Cardiac septum (tissue), 1 donor: ENCODE data around the gene IDI2. TPM values are rescaled to one million over a fixed set of nuclear protein-coding genes. Genes with fewer than 3 reads are reported as not detected.
"Not testable (repeated sequence)": the region's sequence is repeated elsewhere in the genome, so short reads cannot be mapped to it uniquely, and the experiment has no call there.

Experiments
- DNase-seq: peaks from one replicate; pipeline ENCODE4 v3.0.0-alpha.2; 2020; ENCODE audit warnings: low spot score
- intact Hi-C: fragments of 100-400 bp; cut with DNase I; formaldehyde crosslinking; loops from one replicate; pipeline ENCODE4 v1.14.0; 2022
- total RNA-seq: library from RNA; stranded (reverse); fragmentation: NEBNext Ultra II Directional; extraction: Animal tissue kit (Norgen Biotek cat#: 25700); gene quantifications from one replicate; pipeline ENCODE4 v1.2.1, GENCODE V29; 2021
- donor health status: DM: no; HTN: no; CAD: no.

The IDI2 gene
- total RNA-seq, 1 donor from 2014 or later = 0.51 TPM

DNA sequence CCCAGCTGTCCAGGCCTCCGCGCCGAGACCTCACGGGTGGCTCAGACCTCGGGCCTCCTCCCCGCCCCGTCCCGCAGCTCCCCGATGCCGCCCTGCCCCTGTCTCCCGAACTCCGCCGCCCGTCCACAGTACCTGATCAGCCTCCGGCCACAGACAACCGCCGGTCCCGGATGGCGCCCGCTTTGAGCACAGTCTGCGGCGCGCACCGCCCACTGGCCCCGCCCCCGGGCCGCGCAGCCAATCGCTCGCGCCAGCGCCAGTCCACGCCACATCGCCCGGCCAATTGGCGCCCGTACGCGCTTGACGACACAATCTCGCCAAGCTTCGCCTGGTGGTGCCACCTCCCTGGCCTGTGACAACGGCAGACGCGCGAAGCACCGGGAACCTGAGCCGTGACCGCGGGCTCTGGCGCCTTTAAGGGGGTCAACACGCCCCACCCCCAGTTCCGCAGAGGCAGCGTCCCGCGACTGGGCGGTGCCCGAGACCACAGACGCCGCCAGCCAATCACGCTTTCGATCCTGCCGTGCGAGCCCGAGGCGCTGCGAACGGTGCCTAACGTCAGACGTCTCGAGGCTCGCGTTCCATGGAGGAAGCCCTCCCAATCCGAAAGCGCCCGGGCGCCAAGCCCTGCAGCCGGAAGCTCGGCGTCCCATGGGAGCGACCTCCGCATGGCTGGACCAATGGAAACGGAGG lies 23.2 kb upstream of the IDI2 start, which contains the start of gene IDI1:
Gene IDI1 (minus strand): TSS at position 388 of the 693 bp plus-strand sequence. CDS start 116 bp downstream, at position 272.
- DNase-seq = peak; percentile 98
- intact Hi-C loops = loop anchor here (2.0 kb wide), 1 partner anchor 60 kb away; the partner anchor contains the start of gene GTPBP4

DNA sequence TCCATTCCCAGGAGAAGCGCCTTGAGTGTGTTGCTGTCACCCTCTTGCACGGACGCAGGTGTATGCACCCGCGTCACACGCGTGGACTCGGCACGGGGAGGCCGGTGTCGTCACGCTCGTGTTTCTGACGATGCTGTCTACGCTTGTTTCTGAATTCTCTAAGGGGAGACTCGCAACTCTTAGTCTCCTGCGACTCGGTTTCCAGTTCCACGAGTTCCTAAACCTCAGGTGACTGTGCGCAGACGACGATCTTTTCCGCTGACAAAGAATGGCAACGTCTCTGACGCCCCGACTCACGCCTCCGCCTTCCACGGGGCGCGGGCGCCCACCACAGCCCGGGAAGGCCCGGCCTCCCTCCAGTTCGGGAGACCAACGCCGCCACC lies 22.7 kb upstream of the IDI2 start:
- intact Hi-C loops = loop anchor here (2.0 kb wide), 1 partner anchor 60 kb away; the partner anchor contains the start of gene GTPBP4
- DNase-seq = no peak

DNA sequence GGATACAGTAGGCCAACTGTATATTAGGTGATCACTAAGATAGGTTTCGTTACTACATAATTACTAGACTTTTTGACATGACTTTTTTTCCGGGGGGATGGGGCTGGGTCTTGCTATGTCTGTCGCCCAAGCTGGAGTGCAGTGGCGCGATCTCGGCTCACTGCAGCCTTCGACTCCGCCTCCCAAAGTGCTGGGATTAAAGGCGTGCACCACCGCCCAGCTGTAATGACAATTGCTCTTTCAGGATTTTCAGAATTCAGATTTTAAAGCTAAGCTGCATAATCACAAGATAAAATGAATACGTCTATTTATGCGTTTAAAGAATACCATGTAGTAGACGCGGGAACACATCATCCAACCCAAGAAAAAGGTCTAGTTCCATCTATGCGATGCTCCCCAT lies 22.3 kb upstream of the IDI2 start:
- intact Hi-C loops = loop anchor here (2.0 kb wide), 1 partner anchor 59 kb away; the partner anchor contains the start of gene GTPBP4
- DNase-seq = no peak

DNA sequence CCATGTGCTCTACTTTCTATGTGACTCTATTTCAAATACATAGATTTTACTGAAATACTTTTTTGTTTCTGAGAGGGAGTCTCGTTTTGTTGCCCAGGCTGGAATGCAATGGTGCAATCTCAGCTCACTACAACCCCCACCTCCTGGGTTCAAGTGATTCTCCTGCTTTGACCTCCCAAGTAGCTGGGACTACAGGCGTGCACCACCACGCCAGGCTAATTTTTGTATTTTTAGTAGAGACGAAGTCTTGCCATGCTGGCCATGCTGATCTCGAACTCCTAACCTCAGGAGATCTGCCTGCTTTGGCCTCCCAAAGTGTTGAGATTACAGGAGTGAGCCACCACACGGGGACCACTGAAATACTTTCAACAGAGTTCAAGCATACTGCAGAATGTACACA lies 19.8 kb upstream of the IDI2 start:
- DNase-seq = no peak
- intact Hi-C loops = no loop called here

DNA sequence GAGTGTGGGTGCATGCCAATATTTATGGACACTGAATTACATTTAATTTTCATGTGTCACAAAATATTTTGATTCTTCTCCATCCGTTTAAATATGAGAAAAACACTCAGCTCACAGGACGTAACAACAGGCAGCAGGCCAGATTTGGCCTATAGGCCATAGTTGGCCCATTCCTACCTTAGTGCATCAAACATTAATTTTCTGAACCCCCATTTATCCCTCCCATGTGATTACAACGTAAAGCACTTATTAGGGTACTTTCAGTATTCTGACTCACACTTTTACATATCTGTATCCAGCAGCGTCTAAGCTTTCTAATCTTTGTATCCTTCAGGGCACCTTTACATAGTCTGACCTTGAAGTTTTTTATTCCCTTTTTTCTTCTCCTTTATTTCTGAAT lies 19.3 kb upstream of the IDI2 start:
- DNase-seq = no peak
- intact Hi-C loops = no loop called here

DNA sequence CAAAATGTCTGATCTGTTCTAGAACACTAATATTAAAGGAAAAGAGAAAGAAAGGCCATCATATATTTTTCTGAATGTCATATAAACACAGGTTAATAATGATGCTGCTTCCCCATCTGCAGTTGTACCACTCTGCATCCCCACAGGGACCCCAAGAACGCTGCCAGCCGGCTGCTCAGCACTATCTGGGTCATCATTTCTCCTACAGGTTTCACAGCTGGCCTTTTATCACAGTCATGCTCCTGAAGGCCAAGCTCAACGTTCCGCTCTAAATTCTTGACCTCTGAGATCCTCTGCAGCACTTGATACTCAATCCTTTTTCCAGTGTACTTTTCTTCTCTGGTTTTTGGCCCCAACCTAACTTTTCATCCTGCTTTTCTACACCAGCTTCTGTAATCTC lies 18.5 kb upstream of the IDI2 start:
- intact Hi-C loops = no loop called here
- no peak for DNase-seq

DNA sequence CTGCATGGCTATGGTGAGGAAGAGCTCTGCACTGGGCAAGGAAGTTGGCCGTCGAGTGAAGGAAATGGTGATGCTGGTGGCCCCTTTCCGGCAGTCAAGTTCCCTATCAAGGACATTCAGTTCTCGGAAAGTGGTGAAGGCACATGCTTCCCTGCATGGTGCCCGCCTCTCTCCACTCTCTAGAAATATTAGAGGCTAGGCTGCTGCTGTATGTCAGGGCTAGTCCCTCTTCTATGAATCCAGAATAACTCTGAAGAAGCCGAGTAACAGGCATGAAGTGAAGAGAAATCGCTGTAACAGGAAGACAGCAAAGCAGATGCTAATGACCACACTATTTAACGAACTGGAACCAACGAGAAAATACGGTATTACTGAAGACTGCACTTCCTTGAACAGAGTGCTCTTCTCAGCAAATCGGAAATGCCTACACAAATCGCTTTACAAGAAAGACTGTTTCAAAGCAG lies 17.9 kb upstream of the IDI2 start:
- peak; percentile 81 for DNase-seq
- intact Hi-C loops = no loop called here

DNA sequence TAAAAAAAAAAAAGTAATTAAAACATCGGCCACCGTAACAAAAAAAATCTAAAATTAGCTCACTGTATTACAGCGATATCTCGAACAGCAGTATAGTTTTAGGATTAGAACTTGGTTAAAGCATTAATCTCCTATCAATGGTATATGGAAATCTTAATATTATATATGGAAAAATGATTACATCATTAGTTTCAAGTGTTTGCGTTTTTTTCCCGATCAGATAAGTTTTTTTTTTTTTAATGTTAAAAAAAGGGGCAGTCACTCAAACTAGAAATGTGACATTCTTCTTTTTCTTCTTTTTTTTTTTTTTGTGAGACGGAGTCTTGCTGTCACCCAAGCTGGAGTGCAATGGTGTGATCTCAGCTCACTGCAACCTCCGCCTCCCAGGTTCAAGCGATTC lies 15.9 kb upstream of the IDI2 start:
- intact Hi-C loops = no loop called here
- no peak for DNase-seq

DNA sequence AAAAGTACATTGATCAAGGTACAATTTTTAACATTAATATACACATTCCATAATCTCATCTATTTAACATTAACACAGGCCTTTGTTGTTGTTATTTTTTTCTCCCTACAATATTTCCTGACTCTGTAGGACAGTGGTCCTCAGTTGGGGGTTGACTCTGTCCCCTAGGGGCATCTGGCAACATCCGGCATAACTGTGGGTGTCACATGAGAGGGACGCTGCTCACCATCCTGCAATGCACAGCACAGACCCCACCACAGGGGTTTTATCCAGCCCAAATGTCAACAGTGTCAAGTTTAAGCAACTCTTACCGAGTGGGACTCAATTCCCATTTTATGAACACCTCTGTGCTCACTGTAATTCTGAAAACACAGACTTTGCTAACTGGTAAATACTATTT lies 14.5 kb upstream of the IDI2 start:
- intact Hi-C loops = no loop called here
- no peak for DNase-seq

DNA sequence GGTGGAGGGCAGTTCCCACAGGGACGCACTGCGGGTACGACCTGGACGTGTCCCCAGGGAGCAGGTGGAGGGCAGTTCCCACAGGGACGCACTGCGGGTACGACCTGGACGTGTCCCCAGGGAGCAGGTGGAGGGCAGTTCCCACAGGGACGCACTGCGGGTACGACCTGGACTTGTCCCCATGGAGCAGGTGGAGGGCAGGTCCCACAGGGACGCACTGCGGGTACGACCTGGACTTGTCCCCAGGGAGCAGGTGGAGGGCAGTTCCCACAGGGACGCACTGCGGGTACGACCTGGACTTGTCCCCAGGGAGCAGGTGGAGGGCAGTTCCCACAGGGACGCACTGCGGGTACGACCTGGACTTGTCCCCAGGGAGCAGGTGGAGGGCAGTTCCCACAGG lies 13.1 kb upstream of the IDI2 start:
- DNase-seq, intact Hi-C loops: not testable (repeated sequence)

DNA sequence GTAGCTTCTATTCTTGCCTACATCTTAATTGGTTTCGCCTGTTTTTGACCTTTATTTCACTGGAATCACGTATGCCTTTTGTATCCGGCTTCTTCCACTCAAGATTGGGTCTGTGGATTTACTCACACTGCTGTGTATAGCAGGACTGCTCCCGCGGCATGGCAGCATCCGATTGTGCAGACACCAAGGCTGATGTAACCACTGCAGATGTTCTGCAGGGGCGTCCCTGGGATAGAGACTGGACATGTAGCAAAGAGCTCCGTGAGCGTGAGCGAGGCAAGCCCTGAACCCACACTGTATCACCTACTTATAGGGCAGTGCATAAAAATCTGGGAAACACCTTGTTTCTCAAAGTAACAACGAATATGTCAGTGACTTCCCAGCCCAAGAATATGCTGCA lies 11.4 kb upstream of the IDI2 start:
- intact Hi-C loops = no loop called here
- no peak for DNase-seq

DNA sequence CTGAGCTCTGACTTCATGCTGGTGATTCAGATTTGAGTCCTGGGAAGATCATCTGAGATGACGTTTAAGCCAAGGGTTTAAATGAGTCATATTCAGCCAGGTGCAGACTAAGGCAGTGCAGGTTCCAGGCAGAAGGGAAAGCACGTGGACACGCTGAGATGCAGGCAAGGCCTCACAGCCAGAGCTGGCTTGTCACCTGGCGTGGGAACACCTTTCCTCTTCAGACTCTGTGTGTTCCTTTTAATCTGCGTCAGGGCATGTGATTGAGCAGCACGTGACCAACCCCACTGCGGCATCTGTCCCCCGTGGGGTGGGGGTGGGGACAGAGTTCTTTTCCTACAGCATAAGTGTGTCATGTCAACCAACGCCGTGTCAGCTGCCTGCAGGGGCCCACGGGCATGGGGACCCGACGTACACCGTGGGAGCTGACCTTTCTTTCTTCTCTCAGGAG lies 10.7 kb upstream of the IDI2 start:
- intact Hi-C loops = no loop called here
- DNase-seq = no peak

DNA sequence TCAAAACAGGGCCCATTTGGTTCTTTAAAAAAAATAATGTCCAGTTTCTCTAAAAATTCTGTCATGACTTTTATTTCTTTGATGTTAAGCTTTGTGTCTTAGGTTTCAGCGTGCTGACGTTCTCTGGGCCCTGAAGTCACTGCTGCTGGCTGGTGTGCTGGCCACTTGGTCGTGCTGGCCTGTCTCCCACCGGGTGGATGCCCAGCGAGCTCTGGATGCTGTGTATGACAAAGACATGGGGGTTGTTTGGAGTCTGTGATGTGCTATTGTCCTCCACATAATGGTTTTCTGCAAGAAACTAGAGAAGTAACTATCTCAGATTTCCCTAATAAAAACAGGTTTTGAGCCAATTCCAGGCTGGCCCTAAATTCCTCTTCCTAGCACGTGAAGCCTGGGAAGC lies 9.5 kb upstream of the IDI2 start:
- intact Hi-C loops = no loop called here
- DNase-seq = no peak

DNA sequence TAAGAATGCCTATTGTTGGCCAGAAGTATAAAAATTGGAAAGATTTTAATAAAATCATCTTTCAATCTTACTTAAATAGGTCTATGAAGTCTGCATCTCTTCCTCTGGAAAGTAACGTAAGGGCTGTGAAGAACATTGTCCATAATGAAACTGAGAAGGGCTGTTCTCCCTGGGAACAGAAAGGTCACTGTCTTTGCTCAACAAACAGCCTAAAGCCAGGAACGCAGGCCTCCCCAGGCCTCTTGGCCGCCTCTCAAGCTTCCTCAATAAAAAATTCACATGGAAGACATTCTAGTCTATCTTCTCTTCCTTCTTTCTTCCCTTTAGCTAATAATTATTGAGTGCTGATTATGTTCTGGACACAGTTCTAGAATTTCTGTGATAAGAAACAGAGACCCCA lies 9.1 kb upstream of the IDI2 start:
- intact Hi-C loops = no loop called here
- no peak for DNase-seq

DNA sequence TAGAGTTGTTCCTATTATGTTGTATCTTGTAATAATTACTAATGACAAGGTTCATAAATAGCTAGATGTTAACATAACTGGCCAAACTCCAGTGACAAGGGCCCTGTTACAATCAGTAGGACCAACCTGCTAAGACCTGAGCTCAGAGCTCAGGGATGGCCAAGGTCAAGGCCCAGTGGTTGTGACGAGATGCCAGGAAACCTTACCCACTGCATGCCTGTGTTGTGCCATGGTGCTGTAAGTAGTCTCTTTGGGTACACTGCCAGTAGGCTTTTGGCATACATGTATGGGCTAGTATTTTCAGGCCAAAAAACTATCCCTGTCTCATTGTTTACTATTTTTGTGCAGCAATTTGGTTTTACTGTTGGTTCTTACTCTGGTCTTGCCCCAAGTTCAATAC lies 7.9 kb upstream of the IDI2 start:
- peak; percentile 17 for DNase-seq
- intact Hi-C loops = no loop called here

DNA sequence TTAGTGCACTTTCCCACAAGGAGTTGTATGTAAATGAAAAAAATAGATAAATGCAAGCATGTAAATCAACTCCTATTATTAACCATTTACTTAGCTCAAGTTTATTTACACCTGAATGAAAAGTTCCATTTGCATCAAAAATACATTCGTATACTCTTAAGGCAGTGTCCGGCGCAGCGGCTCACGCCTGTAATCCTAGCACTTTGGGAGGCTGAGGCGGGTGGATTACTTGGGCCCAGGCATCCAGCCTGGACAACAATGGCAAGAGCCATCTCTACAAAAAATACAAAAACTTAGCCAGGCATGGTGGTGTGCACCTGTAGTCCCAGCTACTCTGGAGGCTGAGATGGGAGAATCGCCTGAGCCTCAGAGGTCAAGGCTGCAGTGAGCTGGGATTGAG lies 4.2 kb upstream of the IDI2 start:
- peak; percentile 38 for DNase-seq

DNA sequence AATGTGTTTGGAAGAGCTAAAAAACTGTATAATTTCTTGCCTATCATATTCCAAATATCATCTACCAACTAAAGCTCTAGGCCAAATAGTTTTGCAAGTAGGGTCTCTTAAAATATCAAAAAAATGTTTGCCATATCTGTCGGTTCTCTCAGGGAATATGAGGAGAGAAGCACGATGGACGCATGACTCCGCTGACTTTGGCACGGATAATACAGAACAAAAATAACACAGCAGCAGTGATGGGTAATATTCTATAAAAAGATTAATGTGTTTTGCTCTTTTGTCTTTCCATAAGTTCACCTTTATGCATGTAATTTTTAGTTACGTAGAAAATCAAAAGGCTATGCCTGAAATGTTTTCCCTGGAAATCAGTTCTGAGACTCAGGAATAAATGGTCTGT lies 919 bp upstream of the IDI2 start:
- DNase-seq = peak; percentile 27
- intact Hi-C loops = no loop called here

More for the DNA sequence above, 4.2 kb upstream of the IDI2 start:
- intact Hi-C loops = no loop called here

DNA sequence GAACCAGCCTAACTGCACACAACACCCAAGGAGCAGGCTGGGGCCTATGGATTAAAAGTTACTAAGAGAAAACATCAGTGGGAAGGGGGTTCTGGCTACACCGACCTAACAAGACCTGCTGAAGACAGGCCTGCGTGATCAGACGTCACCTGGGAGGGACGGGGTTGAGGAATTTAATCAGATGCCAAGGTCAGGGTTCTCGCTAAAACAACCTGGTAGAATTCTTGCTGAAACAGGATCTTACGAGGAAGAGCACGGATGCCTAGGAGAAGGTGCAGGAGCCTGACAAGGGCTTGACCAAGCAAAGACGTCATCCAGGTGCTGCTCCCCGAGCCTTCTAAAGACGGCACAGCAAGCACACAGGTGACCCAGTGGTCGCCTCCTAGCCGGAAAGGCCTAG lies 1.6 kb downstream of the IDI2 start:
- peak; percentile 53 for DNase-seq
- intact Hi-C loops = no loop called here

DNA sequence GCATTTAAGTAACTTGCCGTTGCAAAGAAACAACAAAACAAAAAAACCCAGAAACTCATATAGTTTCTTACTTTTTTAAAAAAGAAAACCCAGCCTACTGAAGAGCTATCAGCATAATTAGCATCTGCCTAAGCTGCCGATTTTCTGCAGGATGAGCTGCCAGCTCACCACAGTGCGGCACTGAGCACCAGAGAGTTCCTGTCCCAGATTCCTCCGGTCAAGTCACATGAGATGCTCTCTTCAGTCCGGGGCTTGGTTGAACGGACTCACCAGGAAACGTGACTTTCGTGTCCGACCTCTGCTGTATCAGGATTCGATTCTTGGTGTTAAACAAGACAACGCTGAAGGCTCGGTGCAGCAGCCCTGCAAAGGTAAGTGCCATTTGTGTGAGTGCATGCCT lies 3.2 kb downstream of the IDI2 start:
- intact Hi-C loops = no loop called here
- peak; percentile 74 for DNase-seq

DNA sequence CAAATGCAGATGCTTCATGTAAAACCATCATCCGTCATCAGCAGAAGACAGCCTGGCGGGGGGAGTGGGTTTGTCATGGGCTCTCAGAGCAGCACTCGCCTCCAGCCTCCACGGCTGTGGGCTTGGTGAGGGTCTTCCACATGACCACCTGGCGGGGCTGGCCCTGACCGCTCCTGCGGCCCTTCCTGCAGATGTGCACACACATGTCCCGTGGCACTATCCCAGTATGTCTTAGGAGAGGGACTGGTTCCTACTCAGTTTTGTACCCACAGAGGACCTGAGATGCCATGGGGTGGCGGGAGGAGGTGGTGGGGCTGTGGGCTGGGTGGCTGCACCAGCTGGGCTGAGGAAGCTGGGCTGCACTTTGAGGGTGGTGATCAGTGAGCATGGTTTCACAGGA lies 4.7 kb downstream of the IDI2 start:
- DNase-seq = peak; percentile 58
- intact Hi-C loops = no loop called here

DNA sequence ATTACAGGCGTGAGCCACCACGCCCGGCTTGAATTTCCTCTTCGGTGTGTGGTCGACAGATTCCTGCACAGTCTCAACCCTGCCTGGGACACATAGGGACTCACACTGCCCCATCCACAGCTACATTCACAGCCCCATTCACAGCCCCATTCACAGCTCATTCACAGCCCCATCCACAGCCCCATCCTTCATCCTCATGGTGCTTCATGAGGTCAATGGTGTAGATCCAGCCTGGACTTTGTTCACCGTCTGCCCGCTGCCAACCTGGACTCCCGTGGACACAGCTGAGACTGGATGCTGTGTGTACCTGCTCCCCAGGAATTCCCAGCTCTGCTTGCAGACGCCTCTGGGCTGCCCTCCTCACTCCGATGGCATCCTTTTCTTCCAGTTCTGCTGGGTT lies 5.2 kb downstream of the IDI2 start:
- intact Hi-C loops = no loop called here
- DNase-seq = peak; percentile 22

DNA sequence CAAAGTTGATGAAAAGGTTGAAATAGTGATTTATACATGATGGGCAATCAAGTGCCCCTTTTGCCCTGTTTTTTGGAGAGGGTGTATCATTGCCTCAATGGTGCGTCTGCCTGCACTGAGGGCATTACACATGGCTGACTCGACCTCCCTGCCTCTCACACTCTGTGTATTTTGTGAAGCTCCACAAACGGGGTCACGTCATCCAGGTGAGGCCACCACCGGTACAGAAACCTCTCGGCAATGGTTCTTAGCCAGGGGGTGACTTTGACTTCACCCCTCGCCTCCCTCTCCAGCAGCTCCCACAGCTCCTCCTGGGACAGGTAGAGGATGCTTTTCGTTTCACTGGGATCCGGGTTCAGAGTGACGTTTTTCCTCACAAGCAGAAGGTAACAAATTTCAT lies 6.3 kb downstream of the IDI2 start:
- DNase-seq = peak; percentile 64

More for the DNA sequence above, 6.3 kb downstream of the IDI2 start:
- intact Hi-C loops = no loop called here
